Neutrophil (primary cell): ENCODE results near the gene SNX4.

Experiments
- H3K27ac ChIP-seq: fragments of 200-600 bp; sonication (generic); 2 replicates; pipeline ENCODE4 v1.5.1; 2016; ENCODE audit warnings: mild to moderate bottlenecking, moderate library complexity
- H3K27me3 ChIP-seq: fragments of 200-600 bp; sonication (generic); 2 replicates; pipeline ENCODE4 v1.6.0; 2016; ENCODE audit warnings: mild to moderate bottlenecking
- H3K36me3 ChIP-seq: fragments of 200-600 bp; sonication (generic); 2 replicates; pipeline ENCODE4 v1.5.1; 2017
- H3K4me1 ChIP-seq, 2 experiments: fragments of 200-600 bp in 1 of 2; sonication (generic) in 1 of 2; 1 replicate in 1 of 2; 2 replicates in 1 of 2; pipeline versions ENCODE4 v1.5.1 to v1.6.1; 2013 to 2016; ENCODE audit warnings: low read depth in 1 of 2, low read length in 1 of 2, mild to moderate bottlenecking in 1 of 2, moderate library complexity in 1 of 2; ENCODE audit not compliant: control insufficient read depth in 1 of 2, insufficient read depth in 1 of 2
- H3K4me3 ChIP-seq, 2 experiments: fragments of 200-600 bp in 1 of 2; sonication (generic) in 1 of 2; 1 replicate in 1 of 2; 2 replicates in 1 of 2; pipeline ENCODE4 v1.5.1; 2013 to 2016; ENCODE audit warnings: low read depth in 1 of 2, low read length in 1 of 2, mild to moderate bottlenecking in 1 of 2, moderate library complexity in 1 of 2
- H3K9me3 ChIP-seq: fragments of 200-600 bp; sonication (generic); 2 replicates; pipeline ENCODE4 v1.5.1; 2016
- TF ChIP-seq, protein P1 (sequence below): fragments of 200-600 bp; sonication (generic); IDR thresholded peaks from 2 replicates; pipeline ENCODE4 v1.5.1; 2016; ENCODE audit warnings: antibody characterized with exemption

Gene SNX4

DNA sequence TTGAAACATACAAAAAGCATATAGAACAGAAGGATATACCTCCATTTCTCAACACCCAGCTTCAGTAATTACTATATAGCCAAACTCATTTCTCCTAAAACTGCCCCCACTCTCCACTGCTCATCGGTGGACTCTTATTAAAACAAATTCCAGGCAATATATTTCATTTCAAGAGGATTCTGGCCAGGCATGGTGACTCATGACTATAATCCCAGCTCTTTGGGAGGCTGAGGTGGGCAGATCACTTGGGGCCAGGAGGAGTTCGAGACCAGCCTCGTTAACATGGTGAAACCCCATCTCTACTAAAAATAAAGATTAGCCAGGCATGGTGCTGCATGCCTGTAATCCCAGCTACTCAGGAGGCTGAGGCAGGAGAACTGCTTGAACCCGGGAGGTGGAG, 40.9 kb downstream of the SNX4 start:
- Histone ChIP-seq H3K4me1 (no peaks in the 10 kb centered on the region), H3K4me3 (no peak overlapping the region), H3K9me3 (no peaks in the 10 kb centered on the region), H3K27me3 (no peaks in the 10 kb centered on the region), H3K36me3 (peaks cover 36% of the 10 kb centered on the region), H3K27ac (no peak overlapping the region)
- TF ChIP-seq, protein P1, sequence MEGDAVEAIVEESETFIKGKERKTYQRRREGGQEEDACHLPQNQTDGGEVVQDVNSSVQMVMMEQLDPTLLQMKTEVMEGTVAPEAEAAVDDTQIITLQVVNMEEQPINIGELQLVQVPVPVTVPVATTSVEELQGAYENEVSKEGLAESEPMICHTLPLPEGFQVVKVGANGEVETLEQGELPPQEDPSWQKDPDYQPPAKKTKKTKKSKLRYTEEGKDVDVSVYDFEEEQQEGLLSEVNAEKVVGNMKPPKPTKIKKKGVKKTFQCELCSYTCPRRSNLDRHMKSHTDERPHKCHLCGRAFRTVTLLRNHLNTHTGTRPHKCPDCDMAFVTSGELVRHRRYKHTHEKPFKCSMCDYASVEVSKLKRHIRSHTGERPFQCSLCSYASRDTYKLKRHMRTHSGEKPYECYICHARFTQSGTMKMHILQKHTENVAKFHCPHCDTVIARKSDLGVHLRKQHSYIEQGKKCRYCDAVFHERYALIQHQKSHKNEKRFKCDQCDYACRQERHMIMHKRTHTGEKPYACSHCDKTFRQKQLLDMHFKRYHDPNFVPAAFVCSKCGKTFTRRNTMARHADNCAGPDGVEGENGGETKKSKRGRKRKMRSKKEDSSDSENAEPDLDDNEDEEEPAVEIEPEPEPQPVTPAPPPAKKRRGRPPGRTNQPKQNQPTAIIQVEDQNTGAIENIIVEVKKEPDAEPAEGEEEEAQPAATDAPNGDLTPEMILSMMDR = no peak

DNA sequence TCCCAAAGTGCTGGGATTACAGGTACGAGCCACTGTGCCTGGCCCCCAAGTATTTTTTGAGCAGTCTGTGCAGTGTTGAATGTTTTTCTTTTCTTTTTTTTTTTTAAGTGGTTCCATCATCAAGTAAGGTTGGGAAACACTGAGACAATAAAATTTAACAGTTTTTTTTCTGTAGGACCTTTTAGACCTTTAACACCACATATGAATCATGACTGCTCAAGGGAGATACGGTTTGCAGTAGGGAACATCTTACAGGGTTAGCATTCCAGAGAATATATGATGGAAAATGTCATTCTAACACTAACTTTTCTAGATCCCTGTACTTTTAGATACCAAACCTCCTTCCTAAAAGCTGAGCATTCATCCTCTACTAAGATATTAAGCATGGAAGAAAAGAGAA, 41.7 kb downstream of the SNX4 start:
- Histone ChIP-seq H3K27me3 (no peaks in the 10 kb centered on the region), H3K27ac (no peak overlapping the region), H3K4me3 (no peak overlapping the region), H3K4me1 (no peaks in the 10 kb centered on the region), H3K9me3 (no peaks in the 10 kb centered on the region), H3K36me3 (peaks cover 42% of the 10 kb centered on the region)
- TF ChIP-seq, protein P1 = no peak

DNA sequence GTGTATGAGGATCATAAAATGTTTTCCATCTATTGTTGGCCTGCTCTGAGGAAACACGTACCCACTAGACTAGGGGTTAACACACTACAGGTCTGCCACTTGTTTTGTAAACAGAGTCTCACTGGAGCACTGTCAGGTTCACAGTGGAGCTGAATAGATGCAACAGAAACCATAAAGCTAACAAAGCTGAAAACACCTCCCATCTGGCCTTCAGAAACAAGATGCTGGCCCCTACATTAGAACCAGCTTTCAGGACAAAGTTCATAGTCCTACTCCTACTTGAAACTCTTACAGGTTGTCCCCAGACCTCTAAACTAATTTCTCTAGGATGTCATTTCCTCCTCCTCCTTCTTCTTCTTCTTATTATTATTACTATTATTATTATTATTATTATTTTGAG, 42.3 kb downstream of the SNX4 start:
- Histone ChIP-seq H3K27ac (no peak overlapping the region), H3K9me3 (no peaks in the 10 kb centered on the region), H3K27me3 (no peaks in the 10 kb centered on the region), H3K4me1 (no peaks in the 10 kb centered on the region), H3K36me3 (peaks cover 49% of the 10 kb centered on the region), H3K4me3 (no peak overlapping the region)
- TF ChIP-seq, protein P1 = no peak

DNA sequence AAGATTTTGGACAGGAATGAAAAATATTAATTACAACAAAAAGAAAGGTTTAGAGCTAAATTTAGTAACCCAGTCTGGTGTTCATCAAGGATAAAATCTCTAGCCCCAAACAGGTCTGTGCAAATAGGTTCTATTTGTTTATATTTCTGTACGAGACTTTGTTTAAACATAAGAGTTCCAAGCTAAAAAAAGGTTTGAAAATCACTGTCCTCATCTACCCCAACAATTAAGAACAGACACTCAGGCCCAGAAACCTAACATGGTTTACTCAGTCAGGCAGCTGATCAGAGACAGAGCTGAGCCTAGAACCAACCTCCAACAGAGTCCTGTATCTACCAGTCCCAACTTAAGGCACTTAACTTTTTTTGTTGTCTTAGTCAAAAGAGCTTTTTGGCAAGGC, 49.3 kb downstream of the SNX4 start:
- no peaks in the 10 kb centered on the region for H3K9me3 ChIP-seq
- H3K36me3 ChIP-seq = peaks cover 68% of the 10 kb centered on the region
- TF ChIP-seq, protein P1 = no peak
- no peak overlapping the region for H3K4me3 ChIP-seq
- H3K27ac ChIP-seq = no peak overlapping the region
- H3K4me1 ChIP-seq = no peaks in the 10 kb centered on the region
- no peaks in the 10 kb centered on the region for H3K27me3 ChIP-seq

DNA sequence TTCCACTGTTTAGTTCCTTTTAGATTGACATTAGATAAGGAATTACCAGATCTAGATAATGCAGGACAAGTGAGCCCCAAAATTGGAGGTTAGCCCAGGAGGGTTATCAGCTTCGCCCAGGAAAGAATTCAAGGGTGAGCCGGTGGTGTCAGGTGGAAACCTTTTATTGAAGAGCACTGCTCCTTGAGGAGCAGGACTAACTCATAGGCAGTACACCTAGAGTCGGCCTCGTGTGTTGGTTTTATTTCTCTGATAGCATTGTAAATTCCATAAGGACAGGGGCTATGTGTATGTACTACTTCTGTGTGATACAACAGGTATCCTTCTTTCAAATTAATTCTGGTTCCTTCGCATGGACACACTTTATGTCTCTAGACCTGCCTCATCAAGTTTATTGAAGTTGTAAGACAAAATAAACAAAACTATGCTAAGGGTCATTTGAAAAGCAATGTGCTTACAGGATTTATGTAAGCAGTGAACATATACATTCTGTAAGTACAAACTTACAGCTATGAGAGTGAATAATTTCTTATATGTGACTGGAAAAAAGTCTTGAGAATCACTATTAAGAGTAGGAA, 57.2 kb downstream of the SNX4 start:
- Histone ChIP-seq H3K27ac (no peak overlapping the region), H3K9me3 (no peaks in the 10 kb centered on the region), H3K4me3 (no peak overlapping the region), H3K27me3 (no peaks in the 10 kb centered on the region), H3K4me1 (no peaks in the 10 kb centered on the region), H3K36me3 (peaks cover 46% of the 10 kb centered on the region)
- TF ChIP-seq, protein P1 = no peak

DNA sequence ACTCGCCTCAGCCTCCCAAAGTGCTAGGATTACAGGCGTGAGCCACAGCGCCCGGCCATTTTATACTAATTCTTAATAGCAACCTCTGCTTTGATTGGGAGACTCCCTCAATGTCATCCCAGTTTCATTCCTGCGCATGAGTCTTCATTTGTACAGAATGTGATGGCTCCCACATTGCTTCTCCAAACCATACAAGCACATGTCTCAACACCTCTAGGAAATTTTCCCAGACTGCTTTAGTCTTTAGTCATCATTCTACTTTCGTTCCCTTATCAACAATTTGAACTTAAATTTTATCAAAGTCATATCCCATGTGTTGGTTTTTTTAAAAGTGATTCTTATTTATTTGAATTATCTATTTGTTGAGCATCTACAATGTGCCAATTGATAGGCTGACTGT, 58.1 kb downstream of the SNX4 start:
- Histone ChIP-seq H3K9me3 (no peaks in the 10 kb centered on the region), H3K4me3 (no peak overlapping the region), H3K4me1 (no peaks in the 10 kb centered on the region), H3K36me3 (peaks cover 40% of the 10 kb centered on the region), H3K27me3 (no peaks in the 10 kb centered on the region), H3K27ac (no peak overlapping the region)
- TF ChIP-seq, protein P1 = no peak
